Astrocyte (in vitro differentiated cells and primary cell): Measurements from ENCODE around the gene NPIPB8.

Experiments used
- CTCF ChIP-seq: IDR thresholded peaks from 2 replicates; pipeline ENCODE4 v1.5.1; 2011; ENCODE audit warnings: low read depth, mild to moderate bottlenecking, inconsistent platforms, low read length, moderate library complexity; ENCODE audit not compliant: insufficient read depth
- EZH2 ChIP-seq: IDR thresholded peaks from 2 replicates; pipeline ENCODE4 v1.6.1; 2012; ENCODE audit warnings: mild to moderate bottlenecking, low read length, inconsistent platforms; ENCODE audit not compliant: insufficient read depth

DNA sequence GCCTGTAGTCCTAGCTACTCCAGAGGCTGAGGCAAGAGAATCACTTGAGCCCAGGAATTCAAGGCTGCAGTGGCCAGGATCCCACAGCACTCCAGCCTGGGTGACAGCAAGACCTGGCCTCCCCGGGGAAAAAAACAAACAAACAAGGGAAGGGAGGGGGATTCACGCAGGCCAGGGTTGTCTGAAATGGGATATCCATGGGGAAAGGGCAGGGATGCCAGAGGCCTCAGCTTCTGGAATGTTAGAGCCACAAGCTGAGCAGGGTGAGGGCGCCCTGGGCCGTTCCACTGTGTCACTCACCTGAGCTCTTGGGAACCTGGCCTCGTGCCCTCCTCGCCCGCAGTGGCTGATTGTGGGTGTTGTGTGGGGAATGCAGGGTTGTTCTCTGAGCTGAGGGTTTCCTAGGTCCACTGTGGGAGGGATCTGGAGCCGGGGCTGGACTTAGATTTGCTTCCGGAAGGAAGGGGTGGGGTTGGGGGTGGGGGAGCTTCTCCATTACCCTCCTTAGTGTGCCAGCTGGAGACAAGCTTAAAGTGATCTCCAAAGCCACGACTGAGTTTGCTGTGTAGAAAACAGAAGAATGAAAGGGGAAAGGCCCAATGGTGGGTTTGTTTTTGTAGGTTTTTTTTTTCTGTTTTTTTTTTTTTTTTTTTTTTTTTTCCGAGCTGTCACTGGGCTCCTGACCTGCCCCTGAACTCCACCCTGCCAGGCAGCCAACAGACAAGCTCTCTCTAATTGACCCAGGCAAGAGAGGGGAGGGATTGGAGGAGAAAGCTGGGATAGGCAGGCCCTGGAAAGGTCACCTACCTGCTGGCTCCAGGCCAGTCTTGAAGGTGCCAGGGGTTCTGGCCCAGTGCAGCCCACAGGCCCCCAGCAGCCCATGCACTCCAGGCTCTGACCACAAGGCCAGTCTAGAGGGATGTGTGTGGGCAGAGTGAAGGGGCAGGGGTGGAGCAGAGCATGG, 28.0 kb upstream of the NPIPB8 start, which contains the start of gene SULT1A1:
- no peak for TF ChIP-seq EZH2
- no peak for TF ChIP-seq CTCF
